D721Med (cell line): Measurements from ENCODE around the gene MDM2.

Source experiments
- DNase-seq: peaks from one replicate; pipeline ENCODE4 v3.0.0; 2011; ENCODE audit warnings: low spot score; ENCODE audit not compliant: insufficient read length
- FAIRE-seq: peaks from 2 replicates; lab custom pipeline; 2011; peaks lifted over from hg19 to GRCh38; lab: Jason Lieb, UNC
- CTCF ChIP-seq: IDR thresholded peaks from 2 replicates; pipeline ENCODE4 v1.5.1; 2012; ENCODE audit warnings: mild to moderate bottlenecking, control low read depth; ENCODE audit not compliant: insufficient read depth; ENCODE audit errors: missing control alignments

Gene MDM2

GRCh38 chr12:68865399-68866164 is 57.6 kb downstream of the MDM2 start:
- no peak for FAIRE-seq
- DNase-seq = no peak
- no peak for TF ChIP-seq CTCF

GRCh38 chr12:68866950-68867349 is 59.0 kb downstream of the MDM2 start:
- FAIRE-seq = no peak
- DNase-seq = no peak
- no peak for TF ChIP-seq CTCF

GRCh38 chr12:68867606-68868005 is 59.6 kb downstream of the MDM2 start:
- TF ChIP-seq CTCF = no peak
- FAIRE-seq (no peak), DNase-seq (no peak)

GRCh38 chr12:68868043-68868790 is 60.2 kb downstream of the MDM2 start:
- DNase-seq (no peak), FAIRE-seq (no peak)
- TF ChIP-seq CTCF = no peak

GRCh38 chr12:68870011-68870410 is 62.0 kb downstream of the MDM2 start:
- FAIRE-seq = no peak
- no peak for TF ChIP-seq CTCF
- DNase-seq = no peak

- no peak for DNase-seq
- FAIRE-seq = no peak
- no peak for TF ChIP-seq CTCF
These were observed 62.5 kb downstream of the MDM2 start for GRCh38 chr12:68870443-68870842.

GRCh38 chr12:68871396-68871795 is 63.4 kb downstream of the MDM2 start:
- no peak for FAIRE-seq
- no peak for TF ChIP-seq CTCF

More at GRCh38 chr12:68871396-68871795, 63.4 kb downstream of the MDM2 start:
- DNase-seq = no peak
